Measurements from ENCODE around the gene ZSCAN22.

ZSCAN22 gene

GRCh38 chr19:58278541-58279041 lies 48.2 kb upstream of the ZSCAN22 start, which contains the start of gene ZNF8:
TSS of gene ZNF8 (plus strand) at chr19:58278955. CDS start at chr19:58279082, 127 bp downstream.
- Histone ChIP-seq H3K9me2 (ENCODE audit: low read depth, low read length) (no peaks in the 10 kb centered on the region), H3K27me3 (ENCODE audit: insufficient read depth, low read length) (no peaks in the 10 kb centered on the region), H4K20me1 (ENCODE audit: insufficient read depth, low read length) (no peaks in the 10 kb centered on the region), H3K4me1 (ENCODE audit: insufficient read depth, low read length, severe bottlenecking) (peaks cover 18% of the 10 kb centered on the region), H2AFZ (ENCODE audit: low read length) (peak within 1 kb of the TSS; percentile 64; the same call in 1 of the 2 replicates), H3K4me2 (ENCODE audit: low read length) (peak within 1 kb of the TSS; percentile 98), H3K9ac (ENCODE audit: low read length) (peak within 1 kb of the TSS; percentile 98), H3F3A (ENCODE audit: insufficient read depth, low read length) (no peaks in the 10 kb centered on the region), H3K4me3 (ENCODE audit: low read depth, low read length, poor library complexity, severe bottlenecking) (peak within 1 kb of the TSS; percentile 98), H3K9me3 (ENCODE audit: low read length) (peaks cover 18% of the 10 kb centered on the region), H3K79me2 (ENCODE audit: insufficient read depth, low read length) (peaks cover 29% of the 10 kb centered on the region), H3K36me3 (ENCODE audit: insufficient read depth, low read length) (peaks cover 69% of the 10 kb centered on the region), H3K27ac (ENCODE audit: low read depth, low read length, poor library complexity, severe bottlenecking) (peak within 1 kb of the TSS; percentile 74)
- TF ChIP-seq EZH2 (IDR thresholded peaks at IDR 0.05; ENCODE audit: borderline replicate concordance, low read length) (no peak), CTCF (IDR thresholded peaks at IDR 0.05; ENCODE audit: low read length) (no peak)

- TF ChIP-seq CTCF (IDR thresholded peaks at IDR 0.05; ENCODE audit: low read length) (no peak), EZH2 (IDR thresholded peaks at IDR 0.05; ENCODE audit: borderline replicate concordance, low read length) (no peak)
- Histone ChIP-seq H3K4me2 (ENCODE audit: low read length) (peak overlapping the region; percentile 98), H3K36me3 (ENCODE audit: insufficient read depth, low read length) (peaks cover 67% of the 10 kb centered on the region), H3K9me3 (ENCODE audit: low read length) (peaks cover 18% of the 10 kb centered on the region), H3F3A (ENCODE audit: insufficient read depth, low read length) (no peaks in the 10 kb centered on the region), H4K20me1 (ENCODE audit: insufficient read depth, low read length) (no peaks in the 10 kb centered on the region), H3K27ac (ENCODE audit: low read depth, low read length, poor library complexity, severe bottlenecking) (peak overlapping the region; percentile 64), H2AFZ (ENCODE audit: low read length) (peak overlapping the region; percentile 64; the same call in 1 of the 2 replicates), H3K9ac (ENCODE audit: low read length) (peak overlapping the region; percentile 98), H3K27me3 (ENCODE audit: insufficient read depth, low read length) (no peaks in the 10 kb centered on the region), H3K9me2 (ENCODE audit: low read depth, low read length) (no peaks in the 10 kb centered on the region), H3K4me1 (ENCODE audit: insufficient read depth, low read length, severe bottlenecking) (peaks cover 18% of the 10 kb centered on the region), H3K79me2 (ENCODE audit: insufficient read depth, low read length) (peaks cover 29% of the 10 kb centered on the region), H3K4me3 (ENCODE audit: low read depth, low read length, poor library complexity, severe bottlenecking) (peak overlapping the region; percentile 98)
These were observed 47.5 kb upstream of the ZSCAN22 start for GRCh38 chr19:58279042-58279924.

- H4K20me1 ChIP-seq (ENCODE audit: insufficient read depth, low read length) = no peaks in the 10 kb centered on the region
- no peak overlapping the region for H2AFZ ChIP-seq (ENCODE audit: low read length)
- no peaks in the 10 kb centered on the region for H3F3A ChIP-seq (ENCODE audit: insufficient read depth, low read length)
- H3K27me3 ChIP-seq (ENCODE audit: insufficient read depth, low read length) = no peaks in the 10 kb centered on the region
- H3K9me3 ChIP-seq (ENCODE audit: low read length) = peaks cover 14% of the 10 kb centered on the region
- H3K79me2 ChIP-seq (ENCODE audit: insufficient read depth, low read length) = peaks cover 29% of the 10 kb centered on the region
- H3K36me3 ChIP-seq (ENCODE audit: insufficient read depth, low read length) = peaks cover 67% of the 10 kb centered on the region
- no peak for TF ChIP-seq EZH2 (IDR thresholded peaks at IDR 0.05; ENCODE audit: borderline replicate concordance, low read length)
- TF ChIP-seq CTCF (IDR thresholded peaks at IDR 0.05; ENCODE audit: low read length) = no peak
- H3K27ac ChIP-seq (ENCODE audit: low read depth, low read length, poor library complexity, severe bottlenecking) = no peak overlapping the region
- H3K4me1 ChIP-seq (ENCODE audit: insufficient read depth, low read length, severe bottlenecking) = peaks cover 18% of the 10 kb centered on the region
- H3K4me2 ChIP-seq (ENCODE audit: low read length) = peak overlapping the region; percentile 98
- H3K4me3 ChIP-seq (ENCODE audit: low read depth, low read length, poor library complexity, severe bottlenecking) = peak overlapping the region; percentile 98
- no peaks in the 10 kb centered on the region for H3K9me2 ChIP-seq (ENCODE audit: low read depth, low read length)
- H3K9ac ChIP-seq (ENCODE audit: low read length) = peak overlapping the region; percentile 98
These were observed 46.9 kb upstream of the ZSCAN22 start for GRCh38 chr19:58279925-58280316.

Data from OCI-LY1 (cell line).